Stimulated activated CD4-positive, alpha-beta T cell treated with anti-CD3 and anti-CD28 coated beads, Interleukin-12 subunit alpha, Interleukin-12 subunit beta, amount 100 ng/mL, for 24 hours (primary cell): ENCODE results near the gene ABCA2.

ENCODE experiments used
- DNase-seq, 2 experiments: peaks; one replicate each; pipeline ENCODE4 v3.0.0-alpha.2; 2020; ENCODE audit warnings: low read depth in 2 of 2

Gene ABCA2

GRCh38 chr9:137029058-137029936 is 1.3 kb upstream of the ABCA2 start:
- peak; percentile 51 to 76 for DNase-seq

- peak; percentile 32 to 53 for DNase-seq
Observed at GRCh38 chr9:137028263-137029057, 423 bp upstream of the ABCA2 start.

- no peak for DNase-seq
Observed at GRCh38 chr9:137026828-137027227, 1.2 kb downstream of the ABCA2 start.

GRCh38 chr9:137026384-137026783 is 1.7 kb downstream of the ABCA2 start:
- no peak for DNase-seq

GRCh38 chr9:137025517-137025966 is 2.5 kb downstream of the ABCA2 start:
- no peak for DNase-seq

- no peak for DNase-seq
Observed at GRCh38 chr9:137023583-137023991, 4.5 kb downstream of the ABCA2 start.

- no peak for DNase-seq
Observed at GRCh38 chr9:137023157-137023556, 4.9 kb downstream of the ABCA2 start.

- no peak for DNase-seq
Observed at GRCh38 chr9:137022662-137023008, 5.4 kb downstream of the ABCA2 start.

- DNase-seq, result peak; percentile 54 to 75
Observed at GRCh38 chr9:137021979-137022661, 5.9 kb downstream of the ABCA2 start.

GRCh38 chr9:137021568-137021978 is 6.5 kb downstream of the ABCA2 start:
- no peak for DNase-seq

GRCh38 chr9:137020771-137021567 is 7.1 kb downstream of the ABCA2 start:
- DNase-seq, result no peak

- no peak for DNase-seq
Observed at GRCh38 chr9:137019891-137020683, 8.0 kb downstream of the ABCA2 start.

- no peak for DNase-seq
Observed at GRCh38 chr9:137018761-137019559, 9.1 kb downstream of the ABCA2 start.

GRCh38 chr9:137017791-137018497 is 10.1 kb downstream of the ABCA2 start:
- DNase-seq, result no peak

GRCh38 chr9:137017071-137017470 is 11.0 kb downstream of the ABCA2 start:
- no peak for DNase-seq

GRCh38 chr9:137016436-137016835 is 11.6 kb downstream of the ABCA2 start:
- DNase-seq, result no peak

GRCh38 chr9:137015976-137016375 is 12.1 kb downstream of the ABCA2 start:
- DNase-seq, result no peak

- DNase-seq, result no peak
Observed at GRCh38 chr9:137015540-137015930, 12.5 kb downstream of the ABCA2 start.
